Body of pancreas (tissue), 4 donors: Measurements from ENCODE around the gene ZNF236. TPM values are rescaled to one million over a fixed set of nuclear protein-coding genes. Genes with fewer than 3 reads are reported as not detected.

ENCODE experiments used
- ATAC-seq: fragments of 150-250 bp; one replicate; pipeline ENCODE4 v1.9.1; 2016
- DNase-seq, 4 donors: peaks; one replicate each; pipeline ENCODE4 v3.0.0-alpha.2; 2019
- H3K27ac ChIP-seq, 4 donors: fragments of 200-600 bp; sonication (generic); 1 replicate in 3 of 4; 2 replicates in 1 of 4; pipeline versions ENCODE4 v1.5.1 to v1.6.1; 2016 to 2019; ENCODE audit warnings: mild to moderate bottlenecking in 1 of 4, mixed read lengths in 1 of 4, moderate library complexity in 1 of 4
- H3K27me3 ChIP-seq, 2 donors: fragments of 200-600 bp; sonication (generic); one replicate each; pipeline ENCODE4 v1.6.0; 2016; ENCODE audit warnings: mild to moderate bottlenecking in 1 of 2
- H3K36me3 ChIP-seq, 2 donors: fragments of 200-600 bp; sonication (generic); replicated peaks in 1 of 2; 2 replicates each; pipeline ENCODE4 v1.5.1; 2016; ENCODE audit warnings: low read depth in 2 of 2; ENCODE audit not compliant: insufficient read depth in 1 of 2
- H3K4me1 ChIP-seq: fragments of 200-600 bp; sonication (generic); one replicate; pipeline ENCODE4 v1.6.0; 2016
- H3K4me3 ChIP-seq, 2 donors: fragments of 200-600 bp; sonication (generic); 1 replicate in 1 of 2; 2 replicates in 1 of 2; pipeline ENCODE4 v1.5.1; 2016 to 2019
- H3K9me3 ChIP-seq, 3 donors: fragments of 200-600 bp; sonication (generic); 1 replicate in 2 of 3; 2 replicates in 1 of 3; pipeline ENCODE4 v1.5.1; 2016
- POLR2A ChIP-seq, 3 donors: fragments of 450-650 bp; IDR thresholded peaks; one replicate each; pipeline ENCODE4 v1.6.1; 2016; ENCODE audit warnings: antibody characterized with exemption in 3 of 3, mild to moderate bottlenecking in 2 of 3
- WGBS, 2 donors: methylation state at CpG; one replicate each; pipeline ENCODE4 v1.1.5; 2017; 5-methylcytosine and 5-hydroxymethylcytosine counted together
- intact Hi-C: fragments of 100-400 bp; cut with DNase I; formaldehyde crosslinking; loops from one replicate; pipeline ENCODE4 v1.15.1; 2023
- total RNA-seq, 2 donors: library from RNA; depleted of rRNA; stranded (reverse); fragments of >200 nt; gene quantifications; one replicate each; pipeline ENCODE4 v1.1.0, GENCODE V29; 2016
- TF ChIP-seq, protein P1 (sequence below), 7 experiments: fragments of 450-650 bp in 4 of 7; fragments of 200-600 bp in 3 of 7; sonication (generic) in 3 of 7; IDR thresholded peaks; one replicate each; pipeline ENCODE4 v1.5.1; 2016 to 2019; ENCODE audit warnings: antibody characterized with exemption in 7 of 7

Gene ZNF236
- total RNA-seq, 2 donors from 2014 or later, result 9.6 to 22.7 TPM

DNA sequence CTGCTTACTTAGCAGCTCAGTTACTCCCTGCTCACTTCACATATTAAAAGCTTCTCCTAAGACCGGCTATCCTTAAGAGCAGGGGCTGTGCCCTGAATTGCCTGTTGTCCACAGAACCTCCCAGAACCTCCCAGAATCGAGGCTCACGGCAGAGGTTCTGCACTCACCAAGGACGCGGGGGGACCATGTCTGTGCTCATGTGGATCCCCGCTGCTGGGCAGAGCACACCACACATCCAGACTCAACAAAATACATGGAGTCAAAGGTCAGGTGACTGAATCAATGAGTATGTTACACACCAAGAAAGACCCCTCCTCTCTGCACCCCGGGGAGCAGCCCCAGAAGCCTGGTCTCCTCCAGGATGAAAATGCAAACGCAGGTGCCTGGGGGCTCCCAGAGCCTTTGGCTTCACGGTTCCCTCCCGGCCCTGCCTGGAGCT is 161.3 kb downstream of the ZNF236 start:
- H3K27me3 ChIP-seq, result no peaks in the 10 kb centered on the region
- intact Hi-C loops, result loop anchor here (10.0 kb wide), 1 partner anchor 99 kb away; no protein-coding TSS in a partner anchor
- peaks cover 15% of the 10 kb centered on the region for H3K4me1 ChIP-seq
- no peaks in the 10 kb centered on the region for H3K36me3 ChIP-seq
- no peak overlapping the region for H3K4me3 ChIP-seq
- TF ChIP-seq, protein P1, sequence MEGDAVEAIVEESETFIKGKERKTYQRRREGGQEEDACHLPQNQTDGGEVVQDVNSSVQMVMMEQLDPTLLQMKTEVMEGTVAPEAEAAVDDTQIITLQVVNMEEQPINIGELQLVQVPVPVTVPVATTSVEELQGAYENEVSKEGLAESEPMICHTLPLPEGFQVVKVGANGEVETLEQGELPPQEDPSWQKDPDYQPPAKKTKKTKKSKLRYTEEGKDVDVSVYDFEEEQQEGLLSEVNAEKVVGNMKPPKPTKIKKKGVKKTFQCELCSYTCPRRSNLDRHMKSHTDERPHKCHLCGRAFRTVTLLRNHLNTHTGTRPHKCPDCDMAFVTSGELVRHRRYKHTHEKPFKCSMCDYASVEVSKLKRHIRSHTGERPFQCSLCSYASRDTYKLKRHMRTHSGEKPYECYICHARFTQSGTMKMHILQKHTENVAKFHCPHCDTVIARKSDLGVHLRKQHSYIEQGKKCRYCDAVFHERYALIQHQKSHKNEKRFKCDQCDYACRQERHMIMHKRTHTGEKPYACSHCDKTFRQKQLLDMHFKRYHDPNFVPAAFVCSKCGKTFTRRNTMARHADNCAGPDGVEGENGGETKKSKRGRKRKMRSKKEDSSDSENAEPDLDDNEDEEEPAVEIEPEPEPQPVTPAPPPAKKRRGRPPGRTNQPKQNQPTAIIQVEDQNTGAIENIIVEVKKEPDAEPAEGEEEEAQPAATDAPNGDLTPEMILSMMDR (IDR thresholded peaks at IDR 0.05), result no peak
- no peak for TF ChIP-seq POLR2A (IDR thresholded peaks at IDR 0.05)
- no peak for DNase-seq
- H3K9me3 ChIP-seq, result no peaks in the 10 kb centered on the region
- ATAC-seq, result no peak
- H3K27ac ChIP-seq, result no peak overlapping the region
- WGBS, 2 donors, result 39 to 87% methylated on average over 3 to 10 of the region's 10 CpGs

DNA sequence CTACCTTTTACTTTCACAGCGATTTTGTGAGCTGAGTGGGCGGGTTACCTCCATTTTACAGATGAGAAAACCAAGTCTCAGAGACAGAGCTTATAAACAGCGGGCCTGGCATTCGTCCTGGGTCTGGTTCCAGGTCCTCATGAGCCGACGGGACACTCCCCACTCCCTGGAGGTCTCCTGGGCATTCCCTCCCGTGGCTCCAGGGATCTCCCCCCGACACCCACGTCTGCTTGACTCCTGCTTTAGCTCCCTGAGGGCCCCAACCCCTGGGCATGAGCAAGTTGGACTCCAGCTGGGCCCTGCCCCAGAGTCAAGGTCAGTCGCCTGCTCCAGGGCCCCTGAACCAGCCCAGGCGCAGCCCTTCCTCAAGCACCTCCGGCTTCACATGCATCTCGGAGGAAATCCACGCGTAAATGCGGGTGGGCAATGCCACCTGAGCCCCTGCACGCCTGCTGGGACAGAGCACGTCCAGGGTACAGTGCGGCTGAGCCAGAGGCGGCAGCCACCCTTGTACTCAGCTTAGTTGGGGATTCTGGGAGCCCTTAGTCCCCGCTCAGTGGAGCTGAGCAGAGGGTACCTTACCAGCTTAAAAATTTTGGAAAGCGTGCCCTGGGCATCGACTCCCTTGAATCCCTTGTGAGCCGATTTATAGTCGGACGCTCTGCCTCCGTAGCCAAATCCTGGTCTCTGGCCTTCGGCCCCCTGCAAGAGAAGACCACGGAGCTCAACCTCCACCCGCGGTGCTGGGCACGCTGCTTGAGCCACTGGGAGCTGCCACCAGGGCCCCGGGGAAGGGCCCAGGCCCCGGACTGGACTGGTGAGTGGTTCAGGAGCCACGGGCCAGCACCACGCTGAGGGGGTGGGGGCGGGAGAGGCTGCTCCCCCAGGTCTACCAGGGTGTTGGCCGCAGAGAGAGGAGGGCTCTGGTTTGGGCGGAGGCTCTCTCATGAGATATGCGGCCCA is 162.1 kb downstream of the ZNF236 start:
- no peaks in the 10 kb centered on the region for H3K27me3 ChIP-seq
- H3K36me3 ChIP-seq, result no peaks in the 10 kb centered on the region
- no peak for TF ChIP-seq POLR2A (IDR thresholded peaks at IDR 0.05)
- TF ChIP-seq, protein P1 (IDR thresholded peaks at IDR 0.05), result no peak
- DNase-seq (no peak), ATAC-seq (no peak)
- intact Hi-C loops, result loop anchor here (5.0 to 10.0 kb wide), 2 partner anchors 100 to 182 kb away; no protein-coding TSS in a partner anchor
- no peak overlapping the region for H3K27ac ChIP-seq
- peaks cover 15% of the 10 kb centered on the region for H3K4me1 ChIP-seq
- 80 to 83% methylated on average over 15 to 39 of the region's 40 CpGs for WGBS, 2 donors
- no peaks in the 10 kb centered on the region for H3K9me3 ChIP-seq
- no peak overlapping the region for H3K4me3 ChIP-seq

DNA sequence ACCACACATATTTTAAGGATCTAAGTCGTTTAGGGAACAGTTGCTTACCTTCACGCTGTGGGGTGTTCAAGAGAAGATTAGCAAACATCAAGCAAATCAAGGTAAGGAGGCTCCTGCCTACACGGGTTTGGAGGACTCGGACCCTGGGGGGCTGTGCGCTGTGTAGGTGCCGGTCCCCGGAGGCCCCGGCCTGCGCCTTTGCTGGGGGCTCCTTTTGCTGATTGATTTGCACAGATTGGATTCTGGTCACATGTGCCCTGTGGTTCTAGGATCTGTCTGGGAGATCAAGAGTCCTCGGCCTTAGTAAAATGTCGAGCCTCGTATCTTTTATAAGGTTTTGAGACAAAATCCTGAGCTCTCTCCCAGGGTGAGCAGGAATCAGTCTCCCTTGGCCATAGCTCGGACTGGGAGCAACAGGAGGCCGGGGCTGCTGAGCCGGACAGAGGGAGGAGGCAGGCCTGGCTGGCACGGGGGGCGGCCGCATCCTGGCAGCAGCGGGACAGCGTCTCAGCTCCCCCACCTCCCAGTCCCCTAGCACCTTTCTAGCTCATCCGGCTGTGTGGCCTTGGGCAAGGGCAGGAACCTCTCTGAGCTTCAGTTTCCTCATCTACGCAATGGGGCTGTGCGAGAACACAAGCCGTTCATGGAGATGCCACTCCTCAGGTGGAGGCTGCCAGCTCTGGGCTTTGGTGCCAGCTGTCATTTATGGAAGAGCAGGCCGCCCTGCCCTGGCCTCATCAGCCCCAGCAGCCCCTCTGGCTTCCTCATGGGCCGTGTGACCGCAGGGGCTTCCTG is 163.0 kb downstream of the ZNF236 start:
- Histone ChIP-seq H3K27ac (no peak overlapping the region), H3K4me3 (no peak overlapping the region), H3K9me3 (no peaks in the 10 kb centered on the region), H3K36me3 (no peaks in the 10 kb centered on the region), H3K27me3 (no peaks in the 10 kb centered on the region), H3K4me1 (peaks cover 15% of the 10 kb centered on the region)
- intact Hi-C loops, result loop anchor here (5.0 to 10.0 kb wide), 2 partner anchors 101 to 183 kb away; no protein-coding TSS in a partner anchor
- ATAC-seq, result no peak
- no peak for TF ChIP-seq POLR2A (IDR thresholded peaks at IDR 0.05)
- TF ChIP-seq, protein P1 (IDR thresholded peaks at IDR 0.05), result no peak
- DNase-seq, result no peak
- WGBS, 2 donors, result 83 to 86% methylated on average over 21 to 27 of the region's 27 CpGs

DNA sequence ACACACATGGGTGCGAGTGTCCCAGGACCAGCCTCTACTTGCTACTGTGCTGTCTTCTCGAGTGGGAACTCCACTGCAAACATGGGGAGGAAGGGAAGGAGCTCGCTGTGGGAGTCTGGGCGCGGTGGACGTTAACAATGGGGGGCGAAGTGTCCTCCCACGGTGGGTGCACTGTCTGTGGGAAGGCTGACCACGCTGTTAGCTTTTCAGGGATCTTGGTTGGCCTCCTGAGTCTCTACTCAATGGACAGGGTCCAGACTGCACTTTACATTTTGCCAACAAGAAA is 163.5 kb downstream of the ZNF236 start:
- Histone ChIP-seq H3K4me1 (peaks cover 15% of the 10 kb centered on the region), H3K4me3 (no peak overlapping the region), H3K27me3 (no peaks in the 10 kb centered on the region), H3K9me3 (no peaks in the 10 kb centered on the region), H3K36me3 (no peaks in the 10 kb centered on the region), H3K27ac (no peak overlapping the region)
- DNase-seq (no peak), ATAC-seq (no peak)
- intact Hi-C loops, result loop anchor here (5.0 to 10.0 kb wide), 2 partner anchors 101 to 184 kb away; no protein-coding TSS in a partner anchor
- TF ChIP-seq, protein P1 (IDR thresholded peaks at IDR 0.05), result no peak
- no peak for TF ChIP-seq POLR2A (IDR thresholded peaks at IDR 0.05)
- 83 to 85% methylated on average over 8 to 9 of the region's 9 CpGs for WGBS, 2 donors
